Peyer's patch (tissue), 4 donors: Measurements from ENCODE around the gene TLR1. TPM values are rescaled to one million over a fixed set of nuclear protein-coding genes. Genes with fewer than 3 reads are reported as not detected.

Source experiments
- DNase-seq, 3 donors: peaks; one replicate each; pipeline ENCODE4 v3.0.0-alpha.2; 2017 to 2019
- H3K27ac ChIP-seq, 4 donors: fragments of 200-600 bp; sonication (generic); one replicate each; pipeline ENCODE4 v1.5.1; 2016 to 2019
- H3K27me3 ChIP-seq, 2 donors: fragments of 200-600 bp; sonication (generic); one replicate each; pipeline ENCODE4 v1.5.1; 2019
- H3K36me3 ChIP-seq, 3 donors: fragments of 200-600 bp; sonication (generic); one replicate each; pipeline ENCODE4 v1.5.1; 2016 to 2019
- H3K4me1 ChIP-seq, 4 donors: fragments of 200-600 bp; sonication (generic); one replicate each; pipeline ENCODE4 v1.5.1; 2016 to 2019
- H3K4me3 ChIP-seq, 4 donors: fragments of 200-600 bp; sonication (generic); 1 replicate in 3 of 4; 2 replicates in 1 of 4; pipeline ENCODE4 v1.5.1; 2016 to 2019; ENCODE audit warnings: mild to moderate bottlenecking in 1 of 4
- H3K9me3 ChIP-seq, 4 donors: fragments of 200-600 bp; sonication (generic); one replicate each; pipeline ENCODE4 v1.5.1; 2016 to 2019; ENCODE audit warnings: mild to moderate bottlenecking in 1 of 4
- CTCF ChIP-seq, 6 experiments: fragments of 450-650 bp in 4 of 6; fragments of 200-600 bp in 2 of 6; sonication (generic) in 1 of 6; IDR thresholded peaks; one replicate each; pipeline ENCODE4 v1.5.1; 2017 to 2019; ENCODE audit warnings: antibody characterized with exemption in 6 of 6, mild to moderate bottlenecking in 3 of 6, moderate library complexity in 1 of 6
- POLR2A ChIP-seq, 2 donors: fragments of 450-650 bp; IDR thresholded peaks; one replicate each; pipeline ENCODE4 v1.5.1; 2017; ENCODE audit warnings: antibody characterized with exemption in 2 of 2, mild to moderate bottlenecking in 2 of 2, moderate library complexity in 2 of 2
- total RNA-seq, 4 donors: library from RNA; depleted of rRNA; stranded (reverse); fragments of >200 nt; gene quantifications; one replicate each; pipeline ENCODE4 v1.1.0, GENCODE V29; 2016

TLR1 gene
- total RNA-seq, 4 donors from 2014 or later, result 2.3 to 33.8 (median 8.5) TPM

GRCh38 chr4:38805530-38806145, 1.0 kb upstream of the TLR1 start:
- Histone ChIP-seq H3K27me3 (no peaks in the 10 kb centered on the region), H3K36me3 (no peaks in the 10 kb centered on the region), H3K27ac (peak overlapping the region; percentile 66 to 81 (median 68)), H3K9me3 (peaks cover 0 to 10% (median 0%) of the 10 kb centered on the region in 4 donors), H3K4me1 (peaks cover 0 to 10% (median 5%) of the 10 kb centered on the region in 4 donors), H3K4me3 (peak overlapping the region in 2 of 4 donors; percentile 12 to 23)
- peak in 2 of 3 donors; percentile 70 to 79 for DNase-seq
- TF ChIP-seq CTCF (IDR thresholded peaks at IDR 0.05), result no peak
- TF ChIP-seq POLR2A (IDR thresholded peaks at IDR 0.05), result no peak

GRCh38 chr4:38803833-38804653, 548 bp downstream of the TLR1 start:
- no peak for DNase-seq
- Histone ChIP-seq H3K27me3 (no peaks in the 10 kb centered on the region), H3K27ac (peak overlapping the region; percentile 66 to 81 (median 68)), H3K36me3 (peaks cover 0 to 12% (median 0%) of the 10 kb centered on the region in 3 donors), H3K4me1 (peaks cover 0 to 10% (median 5%) of the 10 kb centered on the region in 4 donors), H3K9me3 (peaks cover 0 to 10% (median 0%) of the 10 kb centered on the region in 4 donors), H3K4me3 (peak overlapping the region; percentile 21 to 46 (median 34))
- TF ChIP-seq POLR2A (IDR thresholded peaks at IDR 0.05) (no peak), CTCF (IDR thresholded peaks at IDR 0.05) (no peak)

GRCh38 chr4:38802561-38803355, 1.8 kb downstream of the TLR1 start:
- no peak for TF ChIP-seq CTCF (IDR thresholded peaks at IDR 0.05)
- TF ChIP-seq POLR2A (IDR thresholded peaks at IDR 0.05), result no peak
- DNase-seq, result no peak
- Histone ChIP-seq H3K4me1 (peaks cover 0 to 10% (median 5%) of the 10 kb centered on the region in 4 donors), H3K4me3 (peak overlapping the region in 1 of 4 donors; percentile 28), H3K27me3 (no peaks in the 10 kb centered on the region), H3K9me3 (peaks cover 0 to 10% (median 0%) of the 10 kb centered on the region in 4 donors), H3K36me3 (peaks cover 0 to 13% (median 0%) of the 10 kb centered on the region in 3 donors), H3K27ac (no peak overlapping the region)

GRCh38 chr4:38800961-38801450, 3.6 kb downstream of the TLR1 start:
- DNase-seq, result no peak
- Histone ChIP-seq H3K4me1 (peaks cover 0 to 10% (median 5%) of the 10 kb centered on the region in 4 donors), H3K4me3 (no peak overlapping the region), H3K36me3 (peaks cover 0 to 13% (median 0%) of the 10 kb centered on the region in 3 donors), H3K9me3 (peaks cover 0 to 10% (median 0%) of the 10 kb centered on the region in 4 donors), H3K27ac (no peak overlapping the region), H3K27me3 (no peaks in the 10 kb centered on the region)
- TF ChIP-seq CTCF (IDR thresholded peaks at IDR 0.05) (no peak), POLR2A (IDR thresholded peaks at IDR 0.05) (no peak)

- no peak for DNase-seq
- peaks cover 0 to 10% (median 0%) of the 10 kb centered on the region in 4 donors for H3K9me3 ChIP-seq
- H3K36me3 ChIP-seq, result peaks cover 0 to 13% (median 0%) of the 10 kb centered on the region in 3 donors
- H3K27me3 ChIP-seq, result no peaks in the 10 kb centered on the region
- H3K4me1 ChIP-seq, result peaks cover 0 to 10% (median 5%) of the 10 kb centered on the region in 4 donors
- no peak overlapping the region for H3K4me3 ChIP-seq
- no peak for TF ChIP-seq CTCF (IDR thresholded peaks at IDR 0.05)
- TF ChIP-seq POLR2A (IDR thresholded peaks at IDR 0.05), result no peak
- H3K27ac ChIP-seq, result no peak overlapping the region
Measured at GRCh38 chr4:38800366-38800765, 4.2 kb downstream of the TLR1 start.
